Measurements from ENCODE around the gene MYBPC3. TPM values are rescaled to one million over a fixed set of nuclear protein-coding genes. Genes with fewer than 3 reads are reported as not detected.

MYBPC3 gene
- total RNA-seq, 1 experiment from 2014 or later = not detected

GRCh38 chr11:47391711-47392432 is 39.4 kb upstream of the MYBPC3 start:
- TF ChIP-seq CTCF (IDR thresholded peaks at IDR 0.05; ENCODE audit: unreplicated experiment) = no peak
- no TSS peak for BruUV-seq (replicated peaks)
- intact Hi-C loops (cut with micrococcal nuclease) = no loop called here
- Mint-ChIP-seq H3K27me3 (ENCODE audit: insufficient read depth, unreplicated experiment) (no peaks in the 10 kb centered on the region), H3K27ac (ENCODE audit: low read depth, unreplicated experiment) (no peak overlapping the region), H3K4me1 (ENCODE audit: insufficient read depth, unreplicated experiment) (no peaks in the 10 kb centered on the region), H3K9me3 (ENCODE audit: unreplicated experiment) (no peaks in the 10 kb centered on the region), H3K4me3 (ENCODE audit: unreplicated experiment) (no peak overlapping the region), H3K36me3 (ENCODE audit: insufficient read depth, unreplicated experiment) (peaks cover 6% of the 10 kb centered on the region)
- POLR2A ChIA-PET = interaction anchor here (0.6 to 0.7 kb wide), 2 partner anchors 202 to 550 kb away, joined by 3 read pairs; no protein-coding TSS in a partner anchor
- no peak for DNase-seq (ENCODE audit: unreplicated experiment)
- CTCF ChIA-PET = interaction anchor here (0.6 to 2.4 kb wide), 5 partner anchors 15 to 1315 kb away, joined by 3 to 12 read pairs (median 5); no protein-coding TSS in a partner anchor

- no TSS peak for BruUV-seq (replicated peaks)
- Mint-ChIP-seq H3K4me1 (ENCODE audit: insufficient read depth, unreplicated experiment) (no peaks in the 10 kb centered on the region), H3K27ac (ENCODE audit: low read depth, unreplicated experiment) (no peak overlapping the region), H3K9me3 (ENCODE audit: unreplicated experiment) (no peaks in the 10 kb centered on the region), H3K4me3 (ENCODE audit: unreplicated experiment) (no peak overlapping the region), H3K36me3 (ENCODE audit: insufficient read depth, unreplicated experiment) (peaks cover 6% of the 10 kb centered on the region), H3K27me3 (ENCODE audit: insufficient read depth, unreplicated experiment) (no peaks in the 10 kb centered on the region)
- no peak for TF ChIP-seq CTCF (IDR thresholded peaks at IDR 0.05; ENCODE audit: unreplicated experiment)
- ChIA-PET POLR2A (interaction anchor here (0.6 kb wide), 1 partner anchor 549 kb away, joined by 3 read pairs; no protein-coding TSS in a partner anchor), CTCF (interaction anchor here (0.6 to 1.9 kb wide), 3 partner anchors 16 to 63 kb away, joined by 3 to 9 read pairs (median 5); no protein-coding TSS in a partner anchor)
- intact Hi-C loops (cut with micrococcal nuclease) = no loop called here
- no peak for DNase-seq (ENCODE audit: unreplicated experiment)
Measured at GRCh38 chr11:47391077-47391583, 38.6 kb upstream of the MYBPC3 start.

DNA sequence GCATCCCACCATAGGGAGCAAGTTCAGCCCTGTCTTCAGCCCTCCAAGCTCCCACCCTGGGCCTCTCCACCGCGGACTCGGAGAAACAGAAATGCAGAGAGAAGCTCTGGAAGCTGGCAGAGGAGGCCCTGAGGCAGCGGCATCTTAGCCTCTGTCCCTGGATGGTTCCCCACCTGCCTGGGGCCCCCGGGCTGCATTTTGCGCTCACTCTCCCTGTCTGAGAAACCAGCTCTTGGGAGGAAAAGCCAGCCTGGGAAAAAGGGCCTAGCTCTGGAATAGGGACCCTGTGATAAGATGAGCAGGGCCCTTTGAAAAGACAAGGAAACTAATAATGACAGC is 37.9 kb upstream of the MYBPC3 start:
- peaks cover 6% of the 10 kb centered on the region for H3K36me3 Mint-ChIP-seq (ENCODE audit: insufficient read depth, unreplicated experiment)
- intact Hi-C loops (cut with micrococcal nuclease) = no loop called here
- CTCF ChIA-PET = interaction anchor here (0.6 to 1.9 kb wide), 3 partner anchors 13 to 17 kb away, joined by 3 to 9 read pairs (median 5); no protein-coding TSS in a partner anchor
- H3K27ac Mint-ChIP-seq (ENCODE audit: low read depth, unreplicated experiment) = no peak overlapping the region
- DNase-seq (ENCODE audit: unreplicated experiment) = no peak
- no peak overlapping the region for H3K4me3 Mint-ChIP-seq (ENCODE audit: unreplicated experiment)
- no peaks in the 10 kb centered on the region for H3K9me3 Mint-ChIP-seq (ENCODE audit: unreplicated experiment)
- H3K4me1 Mint-ChIP-seq (ENCODE audit: insufficient read depth, unreplicated experiment) = no peaks in the 10 kb centered on the region
- TF ChIP-seq CTCF (IDR thresholded peaks at IDR 0.05; ENCODE audit: unreplicated experiment) = no peak
- POLR2A ChIA-PET = no interaction called here
- no peaks in the 10 kb centered on the region for H3K27me3 Mint-ChIP-seq (ENCODE audit: insufficient read depth, unreplicated experiment)
- no TSS peak for BruUV-seq (replicated peaks)

DNA sequence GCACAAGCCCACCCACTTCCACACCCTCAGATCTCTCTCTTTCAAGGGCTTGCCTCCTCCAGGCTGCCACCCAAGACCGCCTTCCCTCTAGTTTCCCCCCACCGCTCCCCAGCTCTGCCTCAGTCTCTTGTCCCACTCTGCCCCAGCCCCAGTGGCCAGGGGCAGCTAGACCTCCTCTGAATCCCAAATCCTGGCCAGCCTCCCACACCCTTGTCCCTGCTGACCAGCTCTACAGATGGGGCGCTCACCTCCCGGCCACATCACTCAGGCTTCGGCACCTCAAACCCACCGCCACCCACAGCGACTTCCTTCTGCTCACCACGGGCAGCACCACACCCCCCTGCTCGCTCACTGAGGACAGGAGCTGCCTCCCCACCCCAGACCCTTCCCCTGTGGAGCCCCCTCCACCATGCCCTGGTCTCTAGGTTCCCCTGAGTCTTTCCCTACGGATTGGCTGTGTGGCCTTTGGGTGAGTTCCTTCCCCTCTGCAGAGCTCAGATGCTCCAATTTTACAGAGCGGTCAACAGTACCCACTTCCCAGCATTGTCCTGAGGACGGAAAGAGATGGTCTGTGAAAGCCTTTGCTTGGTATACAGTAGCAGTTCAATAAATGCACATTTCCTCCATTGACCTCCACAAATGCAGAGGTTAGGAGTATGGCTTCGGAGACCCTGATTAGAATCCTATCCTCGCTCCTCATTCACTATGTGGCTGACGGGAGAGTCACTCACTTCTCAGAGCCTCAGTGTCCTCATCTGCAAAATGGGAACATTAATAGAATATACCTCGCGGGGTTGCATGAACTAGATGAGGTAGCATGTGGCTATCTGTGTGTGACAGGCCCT is 37.3 kb upstream of the MYBPC3 start:
- no TSS peak for BruUV-seq (replicated peaks)
- no peak for DNase-seq (ENCODE audit: unreplicated experiment)
- H3K27ac Mint-ChIP-seq (ENCODE audit: low read depth, unreplicated experiment) = no peak overlapping the region
- intact Hi-C loops (cut with micrococcal nuclease) = no loop called here
- no peak for TF ChIP-seq CTCF (IDR thresholded peaks at IDR 0.05; ENCODE audit: unreplicated experiment)
- peaks cover 6% of the 10 kb centered on the region for H3K36me3 Mint-ChIP-seq (ENCODE audit: insufficient read depth, unreplicated experiment)
- no peaks in the 10 kb centered on the region for H3K9me3 Mint-ChIP-seq (ENCODE audit: unreplicated experiment)
- H3K27me3 Mint-ChIP-seq (ENCODE audit: insufficient read depth, unreplicated experiment) = no peaks in the 10 kb centered on the region
- no peak overlapping the region for H3K4me3 Mint-ChIP-seq (ENCODE audit: unreplicated experiment)
- no peaks in the 10 kb centered on the region for H3K4me1 Mint-ChIP-seq (ENCODE audit: insufficient read depth, unreplicated experiment)
- CTCF ChIA-PET = interaction anchor here (0.6 to 2.4 kb wide), 9 partner anchors 11 to 438 kb away, joined by 3 to 20 read pairs (median 3); partner anchors contain the start of gene SPI1
- POLR2A ChIA-PET = interaction anchor here (0.7 kb wide), 1 partner anchor 122 kb away, joined by 3 read pairs; no protein-coding TSS in a partner anchor
